ENCODE data around the gene UGT1A8. TPM values are rescaled to one million over a fixed set of nuclear protein-coding genes. Genes with fewer than 3 reads are reported as not detected.

UGT1A8 gene
- total RNA-seq, 2 experiments from 2014 or later = not detected

GRCh38 chr2:233820774-233821105 lies 203.3 kb downstream of the UGT1A8 start:
- Histone ChIP-seq H3K27me3 (ENCODE audit: control insufficient read depth in 1 of 2, insufficient read depth in 2 of 2, low read length in 2 of 2) (peaks cover 0 to 5% of the 10 kb centered on the region in 2 experiments), H3K4me3 (ENCODE audit: low read length) (no peak overlapping the region), H3K27ac (ENCODE audit: low read depth in 1 of 2, low read length in 2 of 2) (no peak overlapping the region), H3K9me3 (ENCODE audit: control insufficient read depth in 1 of 2, insufficient read depth in 1 of 2, low read length in 2 of 2) (peaks cover 0 to 8% of the 10 kb centered on the region in 2 experiments), H3K36me3 (ENCODE audit: insufficient read depth, low read length) (no peaks in the 10 kb centered on the region), H3K4me1 (ENCODE audit: insufficient read depth, low read length) (no peaks in the 10 kb centered on the region)
- CTCF ChIA-PET = no interaction called here
- no peaks in the 10 kb centered on the region for H3K9me3 Mint-ChIP-seq
- no peaks in the 10 kb centered on the region for H3K4me1 Mint-ChIP-seq (ENCODE audit: low read depth)
- TF ChIP-seq, protein P1, sequence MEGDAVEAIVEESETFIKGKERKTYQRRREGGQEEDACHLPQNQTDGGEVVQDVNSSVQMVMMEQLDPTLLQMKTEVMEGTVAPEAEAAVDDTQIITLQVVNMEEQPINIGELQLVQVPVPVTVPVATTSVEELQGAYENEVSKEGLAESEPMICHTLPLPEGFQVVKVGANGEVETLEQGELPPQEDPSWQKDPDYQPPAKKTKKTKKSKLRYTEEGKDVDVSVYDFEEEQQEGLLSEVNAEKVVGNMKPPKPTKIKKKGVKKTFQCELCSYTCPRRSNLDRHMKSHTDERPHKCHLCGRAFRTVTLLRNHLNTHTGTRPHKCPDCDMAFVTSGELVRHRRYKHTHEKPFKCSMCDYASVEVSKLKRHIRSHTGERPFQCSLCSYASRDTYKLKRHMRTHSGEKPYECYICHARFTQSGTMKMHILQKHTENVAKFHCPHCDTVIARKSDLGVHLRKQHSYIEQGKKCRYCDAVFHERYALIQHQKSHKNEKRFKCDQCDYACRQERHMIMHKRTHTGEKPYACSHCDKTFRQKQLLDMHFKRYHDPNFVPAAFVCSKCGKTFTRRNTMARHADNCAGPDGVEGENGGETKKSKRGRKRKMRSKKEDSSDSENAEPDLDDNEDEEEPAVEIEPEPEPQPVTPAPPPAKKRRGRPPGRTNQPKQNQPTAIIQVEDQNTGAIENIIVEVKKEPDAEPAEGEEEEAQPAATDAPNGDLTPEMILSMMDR (IDR thresholded peaks at IDR 0.05) = no peak
- H3K4me3 Mint-ChIP-seq = no peak overlapping the region
- intact Hi-C loops (cut with DNase I, micrococcal nuclease) = no loop called here
- no peaks in the 10 kb centered on the region for H3K36me3 Mint-ChIP-seq (ENCODE audit: low read depth)
- DNase-seq (peak in 1 of 14 experiments; percentile 15), ATAC-seq (ENCODE audit: poor library complexity) (no peak)
- no peak overlapping the region for H3K27ac Mint-ChIP-seq
- H3K27me3 Mint-ChIP-seq = peaks cover 7% of the 10 kb centered on the region
- POLR2A ChIA-PET = no interaction called here

GRCh38 chr2:233821196-233821595 lies 203.8 kb downstream of the UGT1A8 start:
- Histone ChIP-seq H3K36me3 (ENCODE audit: insufficient read depth, low read length) (no peaks in the 10 kb centered on the region), H3K27ac (ENCODE audit: low read depth in 1 of 2, low read length in 2 of 2) (no peak overlapping the region), H3K4me1 (ENCODE audit: insufficient read depth, low read length) (no peaks in the 10 kb centered on the region), H3K9me3 (ENCODE audit: control insufficient read depth in 1 of 2, insufficient read depth in 1 of 2, low read length in 2 of 2) (peaks cover 0 to 8% of the 10 kb centered on the region in 2 experiments), H3K4me3 (ENCODE audit: low read length) (no peak overlapping the region), H3K27me3 (ENCODE audit: control insufficient read depth in 1 of 2, insufficient read depth in 2 of 2, low read length in 2 of 2) (peaks cover 0 to 5% of the 10 kb centered on the region in 2 experiments)
- TF ChIP-seq, protein P1 (IDR thresholded peaks at IDR 0.05) = no peak
- Mint-ChIP-seq H3K9me3 (no peaks in the 10 kb centered on the region), H3K4me1 (ENCODE audit: low read depth) (no peaks in the 10 kb centered on the region), H3K27ac (no peak overlapping the region), H3K27me3 (peaks cover 7% of the 10 kb centered on the region), H3K4me3 (no peak overlapping the region), H3K36me3 (ENCODE audit: low read depth) (no peaks in the 10 kb centered on the region)
- ChIA-PET POLR2A (no interaction called here), CTCF (no interaction called here)
- intact Hi-C loops (cut with DNase I, micrococcal nuclease) = no loop called here
- ATAC-seq (ENCODE audit: poor library complexity) = no peak
- peak in 1 of 14 experiments; percentile 12 for DNase-seq

- Histone ChIP-seq H3K4me3 (ENCODE audit: low read length) (no peak overlapping the region), H3K9me3 (ENCODE audit: control insufficient read depth in 1 of 2, insufficient read depth in 1 of 2, low read length in 2 of 2) (peaks cover 0 to 8% of the 10 kb centered on the region in 2 experiments), H3K36me3 (ENCODE audit: insufficient read depth, low read length) (no peaks in the 10 kb centered on the region), H3K4me1 (ENCODE audit: insufficient read depth, low read length) (no peaks in the 10 kb centered on the region), H3K27me3 (ENCODE audit: control insufficient read depth in 1 of 2, insufficient read depth in 2 of 2, low read length in 2 of 2) (peaks cover 0 to 2% of the 10 kb centered on the region in 2 experiments), H3K27ac (ENCODE audit: low read depth in 1 of 2, low read length in 2 of 2) (no peak overlapping the region)
- ATAC-seq (ENCODE audit: poor library complexity) (no peak), DNase-seq (peak in 2 of 14 experiments; percentile 0 to 12)
- H3K4me1 Mint-ChIP-seq (ENCODE audit: low read depth) = no peaks in the 10 kb centered on the region
- H3K36me3 Mint-ChIP-seq (ENCODE audit: low read depth) = no peaks in the 10 kb centered on the region
- peaks cover 7% of the 10 kb centered on the region for H3K27me3 Mint-ChIP-seq
- H3K9me3 Mint-ChIP-seq = no peaks in the 10 kb centered on the region
- intact Hi-C loops (cut with DNase I, micrococcal nuclease) = no loop called here
- H3K4me3 Mint-ChIP-seq = no peak overlapping the region
- ChIA-PET CTCF (no interaction called here), POLR2A (no interaction called here)
- H3K27ac Mint-ChIP-seq = no peak overlapping the region
- TF ChIP-seq, protein P1 (IDR thresholded peaks at IDR 0.05) = no peak
Observed at GRCh38 chr2:233821709-233822100, 204.3 kb downstream of the UGT1A8 start.
